Gastrocnemius medialis (tissue), 4 donors: Measurements from ENCODE around the gene BMP3. TPM values are rescaled to one million over a fixed set of nuclear protein-coding genes. Genes with fewer than 3 reads are reported as not detected.

Source experiments
- ATAC-seq, 2 donors: fragments of 150-250 bp; one replicate each; pipeline ENCODE4 v1.9.1; 2016
- DNase-seq, 2 donors: peaks; one replicate each; pipeline ENCODE4 v3.0.0-alpha.2; 2019
- H3K27ac ChIP-seq, 4 donors: fragments of 200-600 bp; sonication (generic); 1 replicate in 1 of 4; 2 replicates in 3 of 4; pipeline ENCODE4 v1.5.1; 2016 to 2018; ENCODE audit warnings: mild to moderate bottlenecking in 2 of 4, moderate library complexity in 1 of 4
- H3K27me3 ChIP-seq, 3 donors: fragments of 200-600 bp; sonication (generic) in 2 of 3; 1 replicate in 1 of 3; 2 replicates in 2 of 3; pipeline versions ENCODE4 v1.5.1 to v1.6.0; 2016 to 2019; ENCODE audit warnings: mild to moderate bottlenecking in 1 of 3, moderate library complexity in 1 of 3
- H3K36me3 ChIP-seq, 2 donors: fragments of 200-600 bp; sonication (generic) in 1 of 2; one replicate each; pipeline ENCODE4 v1.5.1; 2017 to 2018
- H3K4me1 ChIP-seq, 2 donors: fragments of 200-600 bp; sonication (generic) in 1 of 2; one replicate each; pipeline ENCODE4 v1.5.1; 2016 to 2017; ENCODE audit warnings: mild to moderate bottlenecking in 2 of 2
- H3K4me3 ChIP-seq, 4 donors: fragments of 200-600 bp; sonication (generic) in 3 of 4; 1 replicate in 1 of 4; 2 replicates in 3 of 4; pipeline ENCODE4 v1.5.1; 2016 to 2019; ENCODE audit warnings: mild to moderate bottlenecking in 2 of 4
- H3K9me3 ChIP-seq, 3 donors: fragments of 200-600 bp; sonication (generic) in 2 of 3; 1 replicate in 1 of 3; 2 replicates in 2 of 3; pipeline ENCODE4 v1.5.1; 2016 to 2019
- POLR2A ChIP-seq, 2 donors: fragments of 450-650 bp; IDR thresholded peaks; one replicate each; pipeline ENCODE4 v1.6.1; 2017; ENCODE audit warnings: antibody characterized with exemption in 2 of 2, mild to moderate bottlenecking in 2 of 2, moderate library complexity in 2 of 2
- in situ Hi-C, 4 donors: fragments of 200-750 bp; cut with MboI; loops; one replicate each; pipeline versions ENCODE4 v1.15.0 to v1.8.0; 2017; ENCODE audit warnings: low sequenced_read_pairs in 4 of 4
- intact Hi-C: fragments of 100-400 bp; cut with DNase I; formaldehyde crosslinking; loops from one replicate; pipeline ENCODE4 v1.15.1; 2023; ENCODE audit warnings: low total_unique reads
- total RNA-seq, 4 donors: library from RNA; depleted of rRNA; stranded (reverse); fragments of >200 nt; gene quantifications; one replicate each; pipeline versions ENCODE4 v1.1.0 to v1.2.3, GENCODE V29; 2016
- TF ChIP-seq, protein P1 (sequence below), 5 experiments: fragments of 450-650 bp in 3 of 5; fragments of 200-600 bp in 2 of 5; sonication (generic) in 2 of 5; IDR thresholded peaks in 4 of 5; conservative IDR thresholded peaks in 1 of 5; 1 replicate in 4 of 5; 2 replicates in 1 of 5; pipeline ENCODE4 v1.5.1; 2016 to 2019; ENCODE audit warnings: antibody characterized with exemption in 5 of 5, mild to moderate bottlenecking in 3 of 5, moderate library complexity in 3 of 5

Gene BMP3
- total RNA-seq, 4 donors from 2014 or later = 0.11 to 0.51 (median 0.20) TPM

DNA sequence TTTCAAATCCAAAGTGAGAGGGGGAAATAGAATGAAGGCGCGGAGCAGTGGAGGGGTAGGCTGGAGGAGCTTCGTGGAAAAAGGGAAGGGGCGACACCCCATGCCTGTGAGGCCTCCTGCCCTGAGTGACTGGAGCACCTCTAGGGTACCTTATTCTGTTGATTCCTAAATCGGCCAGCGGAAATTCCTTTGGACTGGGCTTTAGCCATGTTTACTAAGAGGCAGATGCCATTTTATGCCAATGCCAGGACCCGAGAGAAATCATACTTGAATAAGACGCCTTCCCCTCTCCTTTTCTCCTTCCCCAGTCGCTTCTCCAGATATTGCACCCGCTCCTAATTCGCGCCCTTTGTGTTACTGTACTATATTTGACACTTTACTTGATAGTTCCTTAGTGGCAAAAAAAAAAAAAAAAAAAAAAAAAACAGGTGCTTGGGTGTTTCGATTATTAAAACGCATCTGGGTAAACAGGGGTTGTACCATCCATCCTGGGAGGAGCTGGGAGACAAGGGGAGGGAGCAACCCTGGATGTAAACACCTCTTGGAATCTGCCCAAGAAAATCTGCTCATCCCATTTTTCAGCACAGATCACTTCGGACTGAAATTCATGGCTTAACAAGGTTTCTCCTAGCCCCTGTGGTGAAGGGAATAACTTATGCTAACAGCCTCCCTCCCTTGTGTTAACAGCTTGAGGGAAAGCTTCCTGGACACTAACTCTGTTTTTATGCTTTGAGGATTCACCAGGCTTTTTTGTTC, 1.5 kb downstream of the BMP3 start:
- H3K27me3 ChIP-seq = peaks cover 25 to 42% (median 36%) of the 10 kb centered on the region in 3 donors
- ATAC-seq (no peak), DNase-seq (no peak)
- H3K4me1 ChIP-seq = peaks cover 0 to 18% of the 10 kb centered on the region in 2 donors
- H3K4me3 ChIP-seq = peak overlapping the region in 2 of 4 donors; percentile 44 to 50
- TF ChIP-seq, protein P1, sequence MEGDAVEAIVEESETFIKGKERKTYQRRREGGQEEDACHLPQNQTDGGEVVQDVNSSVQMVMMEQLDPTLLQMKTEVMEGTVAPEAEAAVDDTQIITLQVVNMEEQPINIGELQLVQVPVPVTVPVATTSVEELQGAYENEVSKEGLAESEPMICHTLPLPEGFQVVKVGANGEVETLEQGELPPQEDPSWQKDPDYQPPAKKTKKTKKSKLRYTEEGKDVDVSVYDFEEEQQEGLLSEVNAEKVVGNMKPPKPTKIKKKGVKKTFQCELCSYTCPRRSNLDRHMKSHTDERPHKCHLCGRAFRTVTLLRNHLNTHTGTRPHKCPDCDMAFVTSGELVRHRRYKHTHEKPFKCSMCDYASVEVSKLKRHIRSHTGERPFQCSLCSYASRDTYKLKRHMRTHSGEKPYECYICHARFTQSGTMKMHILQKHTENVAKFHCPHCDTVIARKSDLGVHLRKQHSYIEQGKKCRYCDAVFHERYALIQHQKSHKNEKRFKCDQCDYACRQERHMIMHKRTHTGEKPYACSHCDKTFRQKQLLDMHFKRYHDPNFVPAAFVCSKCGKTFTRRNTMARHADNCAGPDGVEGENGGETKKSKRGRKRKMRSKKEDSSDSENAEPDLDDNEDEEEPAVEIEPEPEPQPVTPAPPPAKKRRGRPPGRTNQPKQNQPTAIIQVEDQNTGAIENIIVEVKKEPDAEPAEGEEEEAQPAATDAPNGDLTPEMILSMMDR (IDR thresholded peaks at IDR 0.05 in 4 of 5, conservative IDR thresholded peaks at IDR 0.05 in 1 of 5) = no peak
- TF ChIP-seq POLR2A (IDR thresholded peaks at IDR 0.05) = no peak
- in situ Hi-C loops (no loop called here), intact Hi-C loops (no loop called here)
- no peaks in the 10 kb centered on the region for H3K9me3 ChIP-seq
- no peaks in the 10 kb centered on the region for H3K36me3 ChIP-seq
- no peak overlapping the region for H3K27ac ChIP-seq

DNA sequence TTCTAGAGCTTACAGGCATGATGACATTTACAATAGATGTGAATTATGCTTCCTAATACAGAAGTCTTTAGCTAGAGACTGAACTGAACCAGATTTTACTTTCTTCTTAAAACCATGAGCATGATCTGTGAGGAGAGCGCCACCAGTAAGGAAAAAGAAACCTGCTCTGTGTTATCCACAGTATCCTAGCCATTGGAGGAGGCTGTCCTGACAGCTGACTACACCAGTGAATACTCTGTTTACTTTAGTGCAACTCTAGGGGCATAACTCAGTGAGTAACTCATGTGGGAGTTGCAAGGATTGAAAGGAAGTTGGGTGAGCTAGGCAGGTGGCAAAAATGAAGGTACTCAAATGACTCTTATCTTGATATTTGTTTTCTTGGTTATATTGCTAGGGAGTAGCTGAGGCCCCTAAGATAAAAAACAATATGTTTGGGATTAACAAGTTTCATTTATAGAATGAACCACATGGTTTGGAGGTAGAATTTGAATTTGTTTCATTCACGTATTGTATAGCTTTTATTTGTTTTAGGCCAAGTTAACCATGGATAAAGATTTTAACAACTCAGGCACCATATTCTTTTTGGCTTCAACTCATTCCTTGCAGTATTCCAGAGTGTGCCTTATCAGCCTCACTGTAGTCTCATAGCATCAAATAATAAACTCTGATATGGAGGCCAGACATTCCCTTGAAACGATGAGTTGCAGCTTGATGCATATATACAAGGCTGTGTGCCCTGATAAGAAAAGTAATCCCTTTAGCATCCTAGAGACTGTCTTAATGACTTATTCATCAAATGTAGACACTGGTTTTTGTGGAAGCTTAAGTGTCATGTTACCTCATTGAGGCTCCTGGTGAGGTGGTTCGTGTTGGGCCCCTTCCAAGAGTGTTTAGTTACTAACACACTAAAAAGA, 2.5 kb downstream of the BMP3 start:
- no peak for ATAC-seq
- no peak overlapping the region for H3K27ac ChIP-seq
- intact Hi-C loops = no loop called here

DNA sequence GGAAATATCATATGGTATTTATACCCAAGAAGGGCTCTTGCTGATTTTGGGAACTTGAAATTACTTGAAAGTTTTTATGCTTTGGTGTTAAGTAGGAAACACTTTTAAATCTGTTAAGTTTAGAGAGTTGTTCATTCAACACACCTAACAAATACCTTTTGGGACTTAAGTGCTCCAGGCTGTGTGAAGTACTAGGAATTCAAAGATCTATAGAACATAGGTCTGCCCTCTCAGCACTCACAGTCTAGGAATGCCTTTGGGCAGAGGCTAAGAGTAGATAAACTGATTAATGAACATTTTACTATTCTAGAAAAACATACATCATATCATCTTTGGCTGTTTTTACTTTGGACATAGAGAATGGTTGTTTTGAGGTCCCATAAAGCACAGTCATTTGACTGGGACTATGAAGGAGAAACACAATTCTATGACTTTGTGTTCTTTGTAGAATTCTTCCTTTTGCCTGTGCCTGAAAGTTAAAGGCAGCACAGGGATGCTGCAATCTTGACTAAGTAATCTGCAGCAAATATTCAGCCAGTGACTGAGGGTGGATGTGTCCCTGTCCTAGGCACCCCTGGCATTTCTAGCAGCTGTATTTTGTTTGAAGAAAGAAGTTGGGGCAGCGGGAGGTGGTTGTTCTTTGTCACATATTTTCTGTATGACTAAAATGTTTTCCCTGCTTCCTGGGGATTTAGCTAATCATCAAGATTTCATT, 8.3 kb downstream of the BMP3 start:
- Histone ChIP-seq H3K9me3 (no peaks in the 10 kb centered on the region), H3K27ac (no peak overlapping the region), H3K4me1 (no peaks in the 10 kb centered on the region), H3K36me3 (no peaks in the 10 kb centered on the region), H3K4me3 (no peak overlapping the region), H3K27me3 (peaks cover 0 to 5% (median 0%) of the 10 kb centered on the region in 3 donors)
- in situ Hi-C loops = no loop called here
- ATAC-seq (no peak), DNase-seq (no peak)
- TF ChIP-seq, protein P1 (IDR thresholded peaks at IDR 0.05 in 4 of 5, conservative IDR thresholded peaks at IDR 0.05 in 1 of 5) = no peak
- no peak for TF ChIP-seq POLR2A (IDR thresholded peaks at IDR 0.05)
- intact Hi-C loops = no loop called here

More for the DNA sequence above, 2.5 kb downstream of the BMP3 start:
- peaks cover 0 to 18% of the 10 kb centered on the region in 2 donors for H3K4me1 ChIP-seq
- H3K9me3 ChIP-seq = no peaks in the 10 kb centered on the region
- no peak for TF ChIP-seq POLR2A (IDR thresholded peaks at IDR 0.05)
- TF ChIP-seq, protein P1 (IDR thresholded peaks at IDR 0.05 in 4 of 5, conservative IDR thresholded peaks at IDR 0.05 in 1 of 5) = no peak
- H3K4me3 ChIP-seq = no peak overlapping the region
- H3K27me3 ChIP-seq = peaks cover 25 to 40% (median 36%) of the 10 kb centered on the region in 3 donors
- in situ Hi-C loops = no loop called here
- no peaks in the 10 kb centered on the region for H3K36me3 ChIP-seq
- no peak for DNase-seq

DNA sequence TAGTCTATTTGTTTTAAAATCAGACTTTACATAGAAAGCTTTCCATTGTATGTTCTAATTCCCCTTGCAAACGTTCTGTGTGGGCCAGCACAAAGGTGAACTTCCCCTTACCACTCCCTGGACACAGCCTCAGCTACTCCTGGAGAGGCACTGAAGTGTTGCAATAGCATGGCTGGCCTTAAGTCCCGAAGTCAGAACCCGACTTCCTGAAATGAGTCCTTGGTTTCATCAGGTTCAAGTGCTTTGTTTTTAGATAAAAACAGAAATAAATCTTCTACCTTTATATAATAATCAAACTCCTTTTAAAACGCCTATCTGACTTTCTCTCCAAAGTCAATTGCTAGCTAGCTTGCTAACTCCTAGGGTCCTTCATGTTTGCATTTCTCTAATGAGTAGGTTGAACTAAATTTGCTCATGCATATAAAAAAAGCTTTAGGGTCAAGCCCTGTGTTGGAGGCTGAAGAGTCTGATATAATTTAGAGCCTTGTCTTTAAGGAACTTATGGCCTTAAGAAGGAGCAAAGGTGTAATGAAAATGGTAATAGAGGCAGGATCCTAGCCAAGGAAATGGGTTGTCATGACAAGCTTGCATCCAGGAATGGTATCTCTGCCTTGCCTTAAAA, 9.0 kb downstream of the BMP3 start:
- in situ Hi-C loops = no loop called here
- Histone ChIP-seq H3K4me3 (no peak overlapping the region), H3K27ac (no peak overlapping the region), H3K36me3 (no peaks in the 10 kb centered on the region), H3K27me3 (peaks cover 0 to 5% (median 0%) of the 10 kb centered on the region in 3 donors), H3K9me3 (no peaks in the 10 kb centered on the region), H3K4me1 (no peaks in the 10 kb centered on the region)
- DNase-seq (no peak), ATAC-seq (no peak)
- intact Hi-C loops = no loop called here
- TF ChIP-seq POLR2A (IDR thresholded peaks at IDR 0.05) = no peak
- TF ChIP-seq, protein P1 (IDR thresholded peaks at IDR 0.05 in 4 of 5, conservative IDR thresholded peaks at IDR 0.05 in 1 of 5) = no peak
